Stimulated activated CD4-positive, alpha-beta T cell treated with anti-CD3 and anti-CD28 coated beads, Interleukin-1b, Interleukin-23, amount 100 ng/mL, for 24 hours (primary cell): Measurements from ENCODE around the gene GIPC3.
"Not testable (repeated sequence)": the region's sequence is repeated elsewhere in the genome, so short reads cannot be mapped to it uniquely, and the experiment has no call there.

Experiments used
- DNase-seq, 4 experiments: peaks; one replicate each; pipeline ENCODE4 v3.0.0-alpha.2; 2020; ENCODE audit warnings: low read depth in 4 of 4, low spot score in 1 of 4

GIPC3 gene

GRCh38 chr19:3575949-3576673 is 9.2 kb upstream of the GIPC3 start:
- DNase-seq = no peak

- DNase-seq = no peak
Measured at GRCh38 chr19:3576696-3577443, 8.4 kb upstream of the GIPC3 start.

GRCh38 chr19:3577723-3578344 is 7.4 kb upstream of the GIPC3 start:
- DNase-seq = no peak

GRCh38 chr19:3578390-3578789 is 6.9 kb upstream of the GIPC3 start:
- DNase-seq = no peak

GRCh38 chr19:3580156-3580934 is 4.9 kb upstream of the GIPC3 start:
- DNase-seq = no peak

GRCh38 chr19:3581792-3582191 is 3.5 kb upstream of the GIPC3 start:
- DNase-seq = not testable (repeated sequence)

GRCh38 chr19:3584036-3584802 is 1.1 kb upstream of the GIPC3 start:
- DNase-seq = not testable (repeated sequence)

GRCh38 chr19:3586127-3586626 is 899 bp downstream of the GIPC3 start:
- no peak for DNase-seq

- DNase-seq = no peak
Measured at GRCh38 chr19:3586707-3587346, 1.5 kb downstream of the GIPC3 start.

- DNase-seq = no peak
Measured at GRCh38 chr19:3589439-3589838, 4.2 kb downstream of the GIPC3 start.

- no peak for DNase-seq
Measured at GRCh38 chr19:3589949-3590348, 4.7 kb downstream of the GIPC3 start.

- no peak for DNase-seq
Measured at GRCh38 chr19:3590991-3591659, 5.8 kb downstream of the GIPC3 start.

- no peak for DNase-seq
Measured at GRCh38 chr19:3591876-3592613, 6.8 kb downstream of the GIPC3 start.

- DNase-seq = no peak
Measured at GRCh38 chr19:3593156-3593555, 7.9 kb downstream of the GIPC3 start.

- no peak for DNase-seq
Measured at GRCh38 chr19:3595521-3596061, 10.3 kb downstream of the GIPC3 start.

- DNase-seq = no peak
Measured at GRCh38 chr19:3599776-3600187, 14.5 kb downstream of the GIPC3 start.

- no peak for DNase-seq
Measured at GRCh38 chr19:3601021-3601420, 15.7 kb downstream of the GIPC3 start.

GRCh38 chr19:3603121-3603811 is 18.0 kb downstream of the GIPC3 start:
- DNase-seq = no peak
